ENCODE data around the gene ANKS3. TPM values are rescaled to one million over a fixed set of nuclear protein-coding genes. Genes with fewer than 3 reads are reported as not detected.

Gene ANKS3
- total and polyA plus RNA-seq, 10 of the 15 experiments (the other 5 are each of a cell fraction or from before 2014, with no cell fraction given) = 0.29 to 14.2 (median 8.5) TPM

DNA sequence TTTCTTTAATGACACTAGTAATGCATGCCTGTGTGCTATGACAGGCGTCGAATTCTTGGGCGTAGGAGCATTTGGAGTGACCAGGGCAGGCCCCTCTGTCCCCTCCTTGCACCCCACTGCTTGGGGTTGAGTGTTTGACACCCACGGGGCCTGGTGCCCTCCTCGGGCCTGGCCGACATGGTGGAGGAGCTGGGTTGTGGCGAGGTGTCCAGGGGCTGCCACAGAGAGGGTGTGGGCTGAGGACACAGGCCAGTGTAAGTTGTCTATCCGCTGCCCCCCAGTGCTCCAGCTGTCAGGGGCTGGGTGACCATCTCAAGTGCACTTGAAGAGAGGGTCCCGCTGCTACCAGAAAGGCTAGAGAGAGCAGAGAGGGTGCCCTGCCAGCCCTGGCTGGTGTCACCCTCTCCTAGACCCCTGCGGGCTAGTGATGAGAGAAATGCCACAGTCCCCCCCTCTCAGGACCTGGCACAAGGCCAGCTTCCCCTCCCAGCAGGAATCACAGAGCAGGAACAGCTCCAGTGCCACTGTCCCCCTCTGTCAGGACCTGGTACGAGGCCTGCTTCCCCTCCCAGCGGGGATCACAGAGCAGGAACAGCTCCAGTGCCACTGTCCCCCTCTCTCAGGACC is 79.0 kb downstream of the ANKS3 start:
- SMC1A ChIA-PET (ENCODE audit: uncharacterized antibody, unreplicated experiment) = interaction anchor here (0.9 kb wide), 1 partner anchor 182 kb away, joined by 3 read pairs; no protein-coding TSS in a partner anchor
- Histone ChIP-seq H3K36me3 (ENCODE audit: control insufficient read depth in 2 of 2, insufficient read depth in 2 of 2, low read length in 1 of 2) (peaks cover 17 to 41% of the 10 kb centered on the region in 2 experiments; a peak in 3 of 4 replicates), H3K9ac (ENCODE audit: control insufficient read depth, insufficient read depth, low read length) (no peak overlapping the region), H3K27me3 (replicated peaks in 1 of 2; ENCODE audit: control insufficient read depth in 2 of 2, insufficient read depth in 2 of 2, low read length in 1 of 2) (no peaks in the 10 kb centered on the region), H3K4me2 (ENCODE audit: control insufficient read depth, insufficient read depth) (no peak overlapping the region), H3K4me1 (ENCODE audit: control insufficient read depth, insufficient read depth, low read length) (no peaks in the 10 kb centered on the region), H3K4me3 (no peak overlapping the region), H2AFZ (ENCODE audit: control insufficient read depth, low read depth, low read length) (no peak overlapping the region), H3K27ac (ENCODE audit: control insufficient read depth, insufficient read depth) (no peak overlapping the region), H3K9me3 (replicated peaks; ENCODE audit: control insufficient read depth, insufficient read depth, low read length) (no peaks in the 10 kb centered on the region), H3K79me2 (ENCODE audit: control insufficient read depth, insufficient read depth, low read length) (no peaks in the 10 kb centered on the region; the same call in 1 of the 2 replicates), H4K20me1 (ENCODE audit: control insufficient read depth, insufficient read depth) (no peaks in the 10 kb centered on the region)
- in situ Hi-C loops (cut with MboI) = no loop called here
- BruUV-seq (replicated peaks) = no TSS peak
- CTCF ChIA-PET = no interaction called here
- POLR2A ChIA-PET = no interaction called here
- 97% methylated on average over 12 of the region's 12 CpGs for WGBS (ENCODE audit: insufficient coverage, insufficient replicate concordance, low lambda C conversion rate, missing lambda C conversion rate)
- DNase-seq (ENCODE audit: low read depth, low spot score) (no peak), FAIRE-seq (no peak), ATAC-seq (no peak)
- RAD21 ChIA-PET (ENCODE audit: unreplicated experiment) = no interaction called here
- intact Hi-C loops (cut with micrococcal nuclease; ENCODE audit: unreplicated experiment) = no loop called here
- TF ChIP-seq RB1 (IDR thresholded peaks at IDR 0.05; ENCODE audit: borderline replicate concordance) = no peak
- peak; percentile 28 for TF ChIP-seq POLR2A (IDR thresholded peaks at IDR 0.05; ENCODE audit: low read depth, low read length)

DNA sequence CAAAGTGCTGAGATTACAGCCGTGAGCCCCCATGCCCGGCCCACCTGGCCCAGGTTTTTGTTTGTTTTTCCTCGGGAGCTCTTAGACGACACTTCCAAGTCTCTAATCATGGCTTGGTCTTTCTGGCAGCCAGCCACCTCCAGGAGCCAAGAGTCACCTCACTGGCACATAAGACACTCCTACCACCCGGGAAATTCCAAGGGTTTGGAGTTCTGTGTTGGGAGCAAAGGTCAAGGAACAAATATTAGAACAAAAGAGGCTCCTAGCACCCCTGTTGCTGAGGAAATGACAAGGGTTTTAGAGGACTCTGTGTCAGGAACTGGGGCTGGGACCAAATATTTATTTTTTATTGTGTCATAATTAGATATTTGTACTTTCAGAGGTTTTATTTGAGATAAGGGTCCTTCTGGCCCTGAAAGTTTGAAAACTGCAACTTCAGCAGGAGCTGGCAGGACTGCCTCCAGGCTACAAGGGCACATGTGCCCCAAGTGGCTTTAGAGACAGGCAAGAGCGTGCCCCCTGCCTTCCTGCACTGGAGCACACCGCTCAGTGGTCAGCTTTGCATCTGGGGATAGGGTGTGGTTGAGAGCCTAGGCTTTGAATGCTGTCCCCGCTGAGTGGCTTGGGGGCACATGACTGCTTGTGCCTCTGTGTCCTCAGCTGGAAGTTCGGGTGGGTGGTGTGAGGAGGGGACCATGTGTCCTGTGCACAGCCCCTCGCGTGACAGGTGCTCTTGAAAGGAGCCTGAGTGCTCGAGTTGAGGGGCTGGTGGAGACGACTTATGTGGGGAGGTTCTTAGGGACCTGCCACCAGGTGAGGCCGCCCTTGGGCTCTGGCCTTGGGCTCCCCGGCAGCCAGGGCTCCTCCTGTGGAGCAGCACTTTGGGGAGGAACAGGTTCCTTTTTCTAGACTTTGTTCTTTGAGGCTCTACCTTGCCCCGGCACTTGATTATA is 79.8 kb downstream of the ANKS3 start:
- no peak for DNase-seq (ENCODE audit: low read depth, low spot score)
- CTCF ChIA-PET = interaction anchor here (0.6 kb wide), 2 partner anchors 41 to 147 kb away, joined by 3 read pairs; no protein-coding TSS in a partner anchor
- no peak for FAIRE-seq
- no peaks in the 10 kb centered on the region for H3K4me1 ChIP-seq (ENCODE audit: control insufficient read depth, insufficient read depth, low read length)
- peaks cover 17 to 40% of the 10 kb centered on the region in 2 experiments; a peak in 3 of 4 replicates for H3K36me3 ChIP-seq (ENCODE audit: control insufficient read depth in 2 of 2, insufficient read depth in 2 of 2, low read length in 1 of 2)
- H3K27ac ChIP-seq (ENCODE audit: control insufficient read depth, insufficient read depth) = no peak overlapping the region
- no TSS peak for BruUV-seq (replicated peaks)
- SMC1A ChIA-PET (ENCODE audit: uncharacterized antibody, unreplicated experiment) = interaction anchor here (0.9 kb wide), 1 partner anchor 181 kb away, joined by 3 read pairs; no protein-coding TSS in a partner anchor
- H2AFZ ChIP-seq (ENCODE audit: control insufficient read depth, low read depth, low read length) = no peak overlapping the region
- POLR2A ChIA-PET = no interaction called here
- H4K20me1 ChIP-seq (ENCODE audit: control insufficient read depth, insufficient read depth) = no peaks in the 10 kb centered on the region
- H3K79me2 ChIP-seq (ENCODE audit: control insufficient read depth, insufficient read depth, low read length) = no peaks in the 10 kb centered on the region; the same call in 1 of the 2 replicates
- no peak overlapping the region for H3K4me3 ChIP-seq
- H3K9ac ChIP-seq (ENCODE audit: control insufficient read depth, insufficient read depth, low read length) = no peak overlapping the region
- no peaks in the 10 kb centered on the region for H3K27me3 ChIP-seq (replicated peaks in 1 of 2; ENCODE audit: control insufficient read depth in 2 of 2, insufficient read depth in 2 of 2, low read length in 1 of 2)
- no peak for ATAC-seq
- H3K4me2 ChIP-seq (ENCODE audit: control insufficient read depth, insufficient read depth) = no peak overlapping the region
- H3K9me3 ChIP-seq (replicated peaks; ENCODE audit: control insufficient read depth, insufficient read depth, low read length) = no peaks in the 10 kb centered on the region
- intact Hi-C loops (cut with micrococcal nuclease; ENCODE audit: unreplicated experiment) (no loop called here), in situ Hi-C loops (cut with MboI) (no loop called here)
- 94% methylated on average over 16 of the region's 16 CpGs for WGBS (ENCODE audit: insufficient coverage, insufficient replicate concordance, low lambda C conversion rate, missing lambda C conversion rate)
- RAD21 ChIA-PET (ENCODE audit: unreplicated experiment) = no interaction called here
- TF ChIP-seq PML (IDR thresholded peaks at IDR 0.05; ENCODE audit: low read length) (no peak), NR2C2 (IDR thresholded peaks at IDR 0.05; ENCODE audit: borderline replicate concordance, control insufficient read depth, insufficient read length, low read depth) (no peak), HDAC6 (IDR thresholded peaks at IDR 0.05; ENCODE audit: unreplicated experiment) (no peak), RUNX3 (IDR thresholded peaks at IDR 0.05; ENCODE audit: low read length) (no peak), PAX8 (IDR thresholded peaks at IDR 0.05) (no peak), RELA (IDR thresholded peaks at IDR 0.05; ENCODE audit: borderline replicate concordance, partially characterized antibody) (no peak)
- TF ChIP-seq, protein P1, sequence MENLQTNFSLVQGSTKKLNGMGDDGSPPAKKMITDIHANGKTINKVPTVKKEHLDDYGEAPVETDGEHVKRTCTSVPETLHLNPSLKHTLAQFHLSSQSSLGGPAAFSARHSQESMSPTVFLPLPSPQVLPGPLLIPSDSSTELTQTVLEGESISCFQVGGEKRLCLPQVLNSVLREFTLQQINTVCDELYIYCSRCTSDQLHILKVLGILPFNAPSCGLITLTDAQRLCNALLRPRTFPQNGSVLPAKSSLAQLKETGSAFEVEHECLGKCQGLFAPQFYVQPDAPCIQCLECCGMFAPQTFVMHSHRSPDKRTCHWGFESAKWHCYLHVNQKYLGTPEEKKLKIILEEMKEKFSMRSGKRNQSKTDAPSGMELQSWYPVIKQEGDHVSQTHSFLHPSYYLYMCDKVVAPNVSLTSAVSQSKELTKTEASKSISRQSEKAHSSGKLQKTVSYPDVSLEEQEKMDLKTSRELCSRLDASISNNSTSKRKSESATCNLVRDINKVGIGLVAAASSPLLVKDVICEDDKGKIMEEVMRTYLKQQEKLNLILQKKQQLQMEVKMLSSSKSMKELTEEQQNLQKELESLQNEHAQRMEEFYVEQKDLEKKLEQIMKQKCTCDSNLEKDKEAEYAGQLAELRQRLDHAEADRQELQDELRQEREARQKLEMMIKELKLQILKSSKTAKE (IDR thresholded peaks at IDR 0.05; ENCODE audit: low read depth, poor library complexity, severe bottlenecking) = no peak
- TF ChIP-seq, protein P2, sequence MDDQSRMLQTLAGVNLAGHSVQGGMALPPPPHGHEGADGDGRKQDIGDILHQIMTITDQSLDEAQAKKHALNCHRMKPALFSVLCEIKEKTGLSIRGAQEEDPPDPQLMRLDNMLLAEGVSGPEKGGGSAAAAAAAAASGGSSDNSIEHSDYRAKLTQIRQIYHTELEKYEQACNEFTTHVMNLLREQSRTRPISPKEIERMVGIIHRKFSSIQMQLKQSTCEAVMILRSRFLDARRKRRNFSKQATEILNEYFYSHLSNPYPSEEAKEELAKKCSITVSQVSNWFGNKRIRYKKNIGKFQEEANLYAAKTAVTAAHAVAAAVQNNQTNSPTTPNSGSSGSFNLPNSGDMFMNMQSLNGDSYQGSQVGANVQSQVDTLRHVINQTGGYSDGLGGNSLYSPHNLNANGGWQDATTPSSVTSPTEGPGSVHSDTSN (IDR thresholded peaks at IDR 0.05; ENCODE audit: insufficient replicate concordance, low read depth, low read length) = no peak
